ENCODE results near the gene EIF5B.
A peak's percentile ranks its signal among the peaks of the same experiment; 100 is the strongest.
"Not testable (repeated sequence)": the region's sequence is repeated elsewhere in the genome, so short reads cannot be mapped to it uniquely, and the experiment has no call there.

EIF5B gene

GRCh38 chr2:99337113-99338028 lies at the start of gene EIF5B:
Gene EIF5B, plus strand, starts transcription at chr2:99337389. Its CDS starts 166 bp downstream, at chr2:99337555.
- peak; percentile 97 for DNase-seq (ENCODE audit: low spot score)

- no peak for DNase-seq (ENCODE audit: low spot score)
Measured at GRCh38 chr2:99297994-99298393, 39.2 kb upstream of the EIF5B start.

GRCh38 chr2:99299580-99299979 lies 37.6 kb upstream of the EIF5B start:
- no peak for DNase-seq (ENCODE audit: low spot score)

GRCh38 chr2:99301097-99301496 lies 36.1 kb upstream of the EIF5B start, which contains the start of gene LYG1:
Gene LYG1, minus strand, starts transcription at chr2:99301197. Its CDS starts 5,527 bp downstream, at chr2:99295670.
- DNase-seq (ENCODE audit: low spot score): not testable (repeated sequence)

GRCh38 chr2:99317161-99317872 lies 19.9 kb upstream of the EIF5B start:
- no peak for DNase-seq (ENCODE audit: low spot score)

GRCh38 chr2:99317873-99318200 lies 19.4 kb upstream of the EIF5B start:
- DNase-seq (ENCODE audit: low spot score): not testable (repeated sequence)

GRCh38 chr2:99325384-99325783 lies 11.8 kb upstream of the EIF5B start:
- DNase-seq (ENCODE audit: low spot score): no peak

GRCh38 chr2:99335911-99336803 lies 1.0 kb upstream of the EIF5B start, which contains the start of gene TXNDC9:
Gene TXNDC9, minus strand, starts transcription at chr2:99336333. Its CDS starts 3,123 bp downstream, at chr2:99333210.
- peak; percentile 99 for DNase-seq (ENCODE audit: low spot score)

- no peak for DNase-seq (ENCODE audit: low spot score)
Measured at GRCh38 chr2:99336804-99337112, 431 bp upstream of the EIF5B start.

- DNase-seq (ENCODE audit: low spot score): peak; percentile 4
Measured at GRCh38 chr2:99338029-99338585, 918 bp downstream of the EIF5B start.

- no peak for DNase-seq (ENCODE audit: low spot score)
Measured at GRCh38 chr2:99340669-99341236, 3.6 kb downstream of the EIF5B start.

- DNase-seq (ENCODE audit: low spot score): no peak
Measured at GRCh38 chr2:99342536-99342935, 5.3 kb downstream of the EIF5B start.

- not testable (repeated sequence) for DNase-seq (ENCODE audit: low spot score)
Measured at GRCh38 chr2:99345446-99345845, 8.3 kb downstream of the EIF5B start.

GRCh38 chr2:99346218-99346617 lies 9.0 kb downstream of the EIF5B start:
- DNase-seq (ENCODE audit: low spot score): no peak

GRCh38 chr2:99348173-99348572 lies 11.0 kb downstream of the EIF5B start:
- no peak for DNase-seq (ENCODE audit: low spot score)

- no peak for DNase-seq (ENCODE audit: low spot score)
Measured at GRCh38 chr2:99350194-99350593, 13.0 kb downstream of the EIF5B start.

GRCh38 chr2:99354070-99354469 lies 16.9 kb downstream of the EIF5B start:
- no peak for DNase-seq (ENCODE audit: low spot score)

GRCh38 chr2:99354825-99355224 lies 17.6 kb downstream of the EIF5B start:
- not testable (repeated sequence) for DNase-seq (ENCODE audit: low spot score)

GRCh38 chr2:99356853-99357252 lies 19.7 kb downstream of the EIF5B start:
- DNase-seq (ENCODE audit: low spot score): no peak

- no peak for DNase-seq (ENCODE audit: low spot score)
Measured at GRCh38 chr2:99365661-99366060, 28.5 kb downstream of the EIF5B start.

GRCh38 chr2:99368854-99369253 lies 31.7 kb downstream of the EIF5B start:
- not testable (repeated sequence) for DNase-seq (ENCODE audit: low spot score)
